GM23248 (cell line): ENCODE results near the gene C1QL2.

Source experiments
- EZH2 ChIP-seq: fragments of 200-600 bp; sonication (generic); IDR thresholded peaks from 2 replicates; pipeline ENCODE4 v1.6.1; 2018; ENCODE audit warnings: antibody characterized with exemption, mild to moderate bottlenecking; ENCODE audit not compliant: insufficient read depth, poor library complexity, severe bottlenecking
- EZH2phosphoT487 ChIP-seq: fragments of 200-600 bp; sonication (generic); IDR thresholded peaks from 2 replicates; pipeline ENCODE4 v1.6.1; 2018; ENCODE audit warnings: antibody characterized with exemption, moderate library complexity, mild to moderate bottlenecking, low read depth; ENCODE audit not compliant: insufficient read depth

DNA sequence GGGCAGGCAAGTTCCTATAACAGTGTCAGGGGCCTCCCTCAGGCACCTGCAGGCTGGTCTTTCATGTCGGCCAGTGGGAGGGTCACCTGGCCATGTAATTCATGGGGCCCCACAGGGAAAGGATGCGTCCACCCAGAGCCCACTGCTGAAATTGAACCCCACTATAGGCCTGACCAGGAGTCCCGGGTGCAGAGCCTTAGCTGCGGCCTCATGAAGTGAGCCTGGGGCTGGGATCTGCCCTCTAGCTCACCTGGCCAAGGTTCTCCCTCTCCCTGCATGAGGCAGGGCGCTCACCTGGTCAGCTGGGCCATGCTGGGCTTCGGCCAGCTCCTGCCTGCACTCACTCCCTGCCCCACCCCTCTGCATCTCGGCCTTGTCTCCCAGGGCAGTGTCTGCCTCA lies 41.1 kb downstream of the C1QL2 start:
- TF ChIP-seq EZH2 (no peak), EZH2phosphoT487 (no peak)
